ENCODE data around the gene SHB.
"Not testable (repeated sequence)": the region's sequence is repeated elsewhere in the genome, so short reads cannot be mapped to it uniquely, and the experiment has no call there.

The SHB gene

GRCh38 chr9:37914154-37914551 is 154.9 kb downstream of the SHB start:
- FAIRE-seq, result no peak

- FAIRE-seq, result peak; percentile 31
Measured at GRCh38 chr9:37913480-37914153, 155.4 kb downstream of the SHB start.

- no peak for FAIRE-seq
Measured at GRCh38 chr9:37911271-37911681, 157.8 kb downstream of the SHB start.

GRCh38 chr9:37910271-37910670 is 158.8 kb downstream of the SHB start:
- no peak for FAIRE-seq

- FAIRE-seq, result not testable (repeated sequence)
Measured at GRCh38 chr9:37909836-37910235, 159.2 kb downstream of the SHB start.

GRCh38 chr9:37909326-37909725 is 159.7 kb downstream of the SHB start:
- FAIRE-seq, result no peak

GRCh38 chr9:37908698-37909186 is 160.3 kb downstream of the SHB start:
- FAIRE-seq, result no peak

- no peak for FAIRE-seq
Measured at GRCh38 chr9:37908283-37908682, 160.7 kb downstream of the SHB start.

- FAIRE-seq, result no peak
Measured at GRCh38 chr9:37906312-37907239, 162.5 kb downstream of the SHB start.

- no peak for FAIRE-seq
Measured at GRCh38 chr9:37905776-37906175, 163.3 kb downstream of the SHB start.

GRCh38 chr9:37905131-37905505 is 163.9 kb downstream of the SHB start:
- FAIRE-seq, result no peak

GRCh38 chr9:37904445-37905130 is 164.4 kb downstream of the SHB start:
- FAIRE-seq, result no peak

- peak; percentile 61 for FAIRE-seq
Measured at GRCh38 chr9:37903647-37904444, 165.2 kb downstream of the SHB start, which contains the start of gene SLC25A51. TSS of gene SLC25A51 (minus strand) at chr9:37904127. CDS start at chr9:37888550, 15,577 bp downstream.

GRCh38 chr9:37902796-37903646 is 166.0 kb downstream of the SHB start:
- no peak for FAIRE-seq

- no peak for FAIRE-seq
Measured at GRCh38 chr9:37902131-37902530, 166.9 kb downstream of the SHB start.

- FAIRE-seq, result no peak
Measured at GRCh38 chr9:37899041-37899440, 170.0 kb downstream of the SHB start.

- no peak for FAIRE-seq
Measured at GRCh38 chr9:37897665-37898064, 171.4 kb downstream of the SHB start.

GRCh38 chr9:37892063-37892462 is 177.0 kb downstream of the SHB start:
- no peak for FAIRE-seq

- FAIRE-seq, result not testable (repeated sequence)
Measured at GRCh38 chr9:37891042-37891441, 178.0 kb downstream of the SHB start.

GRCh38 chr9:37889536-37889935 is 179.5 kb downstream of the SHB start:
- FAIRE-seq, result no peak

GRCh38 chr9:37887977-37888583 is 180.9 kb downstream of the SHB start:
- not testable (repeated sequence) for FAIRE-seq

All from G401.6 (cell line).